K562 (cell line): ENCODE data around the gene CDC26. TPM values are rescaled to one million over a fixed set of nuclear protein-coding genes. Genes with fewer than 3 reads are reported as not detected.
A peak's percentile ranks its signal among the peaks of the same experiment; 100 is the strongest.

Source experiments
- ATAC-seq: fragments of 200-7000 bp; cut with Tn5 transposase; 3 replicates; pipeline ENCODE4 v1.9.1; 2020; ENCODE audit warnings: moderate library complexity
- BruUV-seq: library from RNA; stranded (reverse); fragments of 400-500 nt; replicated peaks from 2 replicates; lab custom pipeline; 2021; lab: Mats Ljungman, UMichigan
- CTCF ChIA-PET: fragments of 300-600 bp; formaldehyde crosslinking; extraction: SDS; loops from one replicate; lab custom pipeline; 2021; ENCODE audit warnings: low intra/inter-chr PET ratio; lab: Yijun Ruan, JAX
- POLR2A ChIA-PET: fragments of 300-600, 350-650 bp; sonication (Branson Sonifier 250); formaldehyde crosslinking; extraction: SDS; loops from one replicate; lab custom pipeline; 2021; ENCODE audit warnings: antibody characterized with exemption, inconsistent platforms; lab: Yijun Ruan, JAX
- DNase-seq, 4 experiments: peaks; one replicate each; pipeline versions ENCODE4 v3.0.0 to v3.0.0-alpha.2; 2011 to 2018; ENCODE audit warnings: low spot score in 3 of 4, mixed read lengths in 3 of 4; ENCODE audit errors: extremely low read depth in 1 of 4
- FAIRE-seq: peaks from 2 replicates; lab custom pipeline; 2011; peaks lifted over from hg19 to GRCh38; lab: Jason Lieb, UNC
- H2AFZ ChIP-seq: 2 replicates; pipeline ENCODE4 v1.6.0; 2011; ENCODE audit warnings: low read depth, low read length, control low read depth, inconsistent platforms
- H3K27ac ChIP-seq: fragments of 200-600 bp; 3 replicates; pipeline ENCODE4 v1.8.0; 2011; ENCODE audit warnings: low read depth, mild to moderate bottlenecking, control low read depth, inconsistent platforms, low read length, moderate library complexity, mixed read lengths; ENCODE audit errors: extremely low read depth
- H3K27me3 ChIP-seq, 2 experiments: fragments of 300-600 bp in 1 of 2; 2 replicates in 1 of 2; 3 replicates in 1 of 2; pipeline versions ENCODE4 v1.6.0 to v1.8.0; 2011; ENCODE audit warnings: inconsistent platforms in 2 of 2, low read length in 2 of 2, mild to moderate bottlenecking in 1 of 2, mixed read lengths in 1 of 2, moderate library complexity in 1 of 2; ENCODE audit not compliant: control insufficient read depth in 2 of 2, insufficient read depth in 2 of 2
- H3K36me3 ChIP-seq: fragments of 300-600 bp; 3 replicates; pipeline ENCODE4 v1.8.0; 2011; ENCODE audit warnings: mild to moderate bottlenecking, low read length, inconsistent platforms; ENCODE audit not compliant: control insufficient read depth, insufficient read depth
- H3K4me1 ChIP-seq, 2 experiments: fragments of 200-600 bp in 1 of 2; replicated peaks in 1 of 2; 2 replicates in 1 of 2; 3 replicates in 1 of 2; pipeline versions ENCODE4 v1.5.1 to v1.8.0; 2011; ENCODE audit warnings: inconsistent platforms in 2 of 2, low read length in 2 of 2, mild to moderate bottlenecking in 1 of 2, mixed read lengths in 1 of 2, moderate library complexity in 1 of 2; ENCODE audit not compliant: control insufficient read depth in 2 of 2, insufficient read depth in 2 of 2
- H3K4me2 ChIP-seq: 2 replicates; pipeline ENCODE4 v1.6.1; 2011; ENCODE audit warnings: low read length, control low read depth, inconsistent platforms, mixed read lengths; ENCODE audit not compliant: insufficient read depth
- H3K4me3 ChIP-seq: fragments of 200-600 bp; sonication (generic), shearing (Covaris generic); 2 replicates; pipeline ENCODE4 v1.5.1; 2016; ENCODE audit warnings: control low read depth, inconsistent platforms
- H3K79me2 ChIP-seq: fragments of 200-600 bp; 3 replicates; pipeline ENCODE4 v1.8.0; 2011; ENCODE audit warnings: low read length, inconsistent platforms; ENCODE audit not compliant: control insufficient read depth, insufficient read depth
- H3K9ac ChIP-seq, 2 experiments: 2 replicates each; pipeline versions ENCODE4 v1.6.0 to v1.6.1; 2011; ENCODE audit warnings: low read depth in 2 of 2, low read length in 2 of 2, control low read depth in 1 of 2, inconsistent platforms in 1 of 2, mild to moderate bottlenecking in 1 of 2, mixed read lengths in 1 of 2; ENCODE audit not compliant: insufficient read depth in 1 of 2
- H3K9me1 ChIP-seq: one replicate; pipeline ENCODE4 v1.6.0; 2011; ENCODE audit warnings: inconsistent platforms, mild to moderate bottlenecking, low read length, moderate library complexity; ENCODE audit not compliant: control insufficient read depth, insufficient read depth
- H3K9me3 ChIP-seq: replicated peaks from 2 replicates; pipeline ENCODE4 v1.5.1; 2011; ENCODE audit warnings: low read depth, low read length, inconsistent platforms; ENCODE audit not compliant: control insufficient read depth, insufficient read depth
- H4K20me1 ChIP-seq: replicated peaks from 2 replicates; pipeline ENCODE4 v1.6.1; 2011; ENCODE audit warnings: low read length, inconsistent platforms, mixed read lengths; ENCODE audit not compliant: control insufficient read depth, insufficient read depth
- CBFA2T2 ChIP-seq: fragments of 450-650 bp; conservative IDR thresholded peaks from 2 replicates; pipeline ENCODE4 v1.6.1; 2017; ENCODE audit warnings: mild to moderate bottlenecking
- CBFA2T3 ChIP-seq: fragments of 450-650 bp; IDR thresholded peaks from 2 replicates; pipeline ENCODE4 v1.6.1; 2017
- MED1 ChIP-seq: sonication (generic); formaldehyde crosslinking; IDR thresholded peaks from 2 replicates; pipeline ENCODE4 v1.8.1; 2023; ENCODE audit warnings: missing genetic modification reagents, borderline replicate concordance
- NCOA4 ChIP-seq: fragments of 450-650 bp; IDR thresholded peaks from 2 replicates; pipeline ENCODE4 v1.6.1; 2018; ENCODE audit warnings: mild to moderate bottlenecking; ENCODE audit not compliant: partially characterized antibody
- POLR2H ChIP-seq: IDR thresholded peaks from 2 replicates; pipeline ENCODE4 v1.6.1; 2016; ENCODE audit warnings: missing genetic modification characterization, low read depth, mild to moderate bottlenecking, control low read depth, missing compliant biosample characterization, moderate library complexity
- TAL1 ChIP-seq: fragments of 450-650 bp; IDR thresholded peaks from 2 replicates; pipeline ENCODE4 v1.6.1; 2016; ENCODE audit warnings: mild to moderate bottlenecking
- TCF7L2 ChIP-seq: fragments of 150-350 bp; IDR thresholded peaks from 2 replicates; pipeline ENCODE4 v1.6.1; 2016; ENCODE audit warnings: low read depth, mild to moderate bottlenecking, low read length, moderate library complexity
- TEAD4 ChIP-seq, 2 experiments: sonication (generic) in 1 of 2; formaldehyde crosslinking in 1 of 2; IDR thresholded peaks; 2 replicates each; pipeline versions ENCODE4 v1.6.1 to v1.8.0; 2012 to 2022; ENCODE audit warnings: borderline replicate concordance in 1 of 2, inconsistent platforms in 1 of 2, low read length in 1 of 2, mild to moderate bottlenecking in 1 of 2, missing genetic modification reagents in 1 of 2
- TOE1 ChIP-seq, 2 experiments: fragments of 450-650 bp in 1 of 2; sonication (generic) in 1 of 2; formaldehyde crosslinking in 1 of 2; IDR thresholded peaks; 2 replicates each; pipeline versions ENCODE4 v1.7.1 to v1.8.0; 2016 to 2022; ENCODE audit warnings: borderline replicate concordance in 2 of 2, mild to moderate bottlenecking in 2 of 2, antibody characterized with exemption in 1 of 2, inconsistent platforms in 1 of 2, low read depth in 1 of 2, missing genetic modification reagents in 1 of 2, moderate library complexity in 1 of 2
- WGBS: fragments of 100-300 bp; shearing (Covaris generic); methylation state at CpG from one replicate; pipeline ENCODE4 v1.1.6; 2016; ENCODE audit warnings: low coverage, mixed read lengths; ENCODE audit not compliant: insufficient coverage; ENCODE audit errors: missing lambda C conversion rate; 5-methylcytosine and 5-hydroxymethylcytosine counted together
- in situ Hi-C: fragments of 300-500 bp; cut with MboI; formaldehyde crosslinking; loops from 4 replicates; pipeline ENCODE4 v1.15.0; 2018; ENCODE audit warnings: inconsistent platforms, mixed read lengths
- intact Hi-C: fragments of 100-400 bp; cut with micrococcal nuclease; formaldehyde crosslinking; loops from 2 replicates; pipeline ENCODE4 v1.14.2; 2022
- polyA plus RNA-seq, 8 experiments: library from polyadenylated mRNA; depleted of rRNA in 4 of 8; stranded (reverse) in 5 of 8; unstranded in 3 of 8; fragments of >200 nt; fragmentation: Nextera tagmentation in 2 of 8; fragmentation: Illumina TruSeq in 1 of 8; extraction: Ambion mirVana in 2 of 8; extraction: Trizol in 1 of 8; gene quantifications; 2 replicates each; pipeline versions ENCODE4 v1.2.1 to v1.2.3, GENCODE V29; 2011 to 2014; ENCODE audit warnings: inconsistent platforms in 1 of 8, missing spikeins in 1 of 8
- total RNA-seq, 7 experiments: library from RNA; depleted of rRNA in 6 of 7; stranded (reverse); fragments of >200 nt in 6 of 7; fragmentation: Illumina TruSeq in 2 of 7; extraction: Trizol in 2 of 7; gene quantifications; 2 replicates each; pipeline versions ENCODE4 v1.2.1 to v1.2.3, GENCODE V29; 2011 to 2021; ENCODE audit warnings: low replicate concordance in 1 of 7

Gene CDC26
- total and polyA plus RNA-seq, 9 of the 15 experiments (the other 6 are each of a cell fraction or from before 2014, with no cell fraction given), result 33.0 to 147 (median 60.0) TPM

GRCh38 chr9:113269355-113269754, 6.0 kb downstream of the CDC26 start:
- no peak overlapping the region for H3K4me3 ChIP-seq
- H3K9me3 ChIP-seq, result no peaks in the 10 kb centered on the region
- ATAC-seq (no peak), FAIRE-seq (no peak), DNase-seq (no peak)
- H3K4me1 ChIP-seq, result peaks cover 0 to 4% of the 10 kb centered on the region in 2 experiments; a peak in 1 of 5 replicates
- H3K4me2 ChIP-seq, result no peak overlapping the region
- peaks cover 8% of the 10 kb centered on the region for H3K79me2 ChIP-seq
- TF ChIP-seq MED1 (CRISPR knock-in tag), result no peak
- TF ChIP-seq TOE1 (IDR thresholded peaks at IDR 0.05; ENCODE audit: borderline replicate concordance), result no peak
- TF ChIP-seq TOE1 (CRISPR knock-in tag; IDR thresholded peaks at IDR 0.05; ENCODE audit: borderline replicate concordance, low read depth), result no peak
- no peak for TF ChIP-seq NCOA4
- no peak overlapping the region for H3K9ac ChIP-seq
- H4K20me1 ChIP-seq, result no peaks in the 10 kb centered on the region
- H3K27ac ChIP-seq, result no peak overlapping the region
- BruUV-seq, result no TSS peak
- no peaks in the 10 kb centered on the region for H3K27me3 ChIP-seq
- WGBS, result 83% methylated on average over 2 of the region's 2 CpGs
- in situ Hi-C loops (no loop called here), intact Hi-C loops (no loop called here)
- H3K36me3 ChIP-seq, result peaks cover 52% of the 10 kb centered on the region
- H3K9me1 ChIP-seq, result no peaks in the 10 kb centered on the region
- POLR2A ChIA-PET, result interaction anchor here (0.6 to 1.5 kb wide), 3 partner anchors 8 to 141 kb away, joined by 3 to 5 read pairs (median 3); partner anchors contain the start of genes C9orf43 and POLE3
- no peak overlapping the region for H2AFZ ChIP-seq
- CTCF ChIA-PET, result no interaction called here

GRCh38 chr9:113267911-113268566, 7.3 kb downstream of the CDC26 start:
- Histone ChIP-seq H2AFZ (no peak overlapping the region), H3K4me1 (peaks cover 0 to 4% of the 10 kb centered on the region in 2 experiments; a peak in 1 of 5 replicates), H4K20me1 (no peaks in the 10 kb centered on the region), H3K4me3 (no peak overlapping the region), H3K9me3 (no peaks in the 10 kb centered on the region), H3K4me2 (no peak overlapping the region), H3K27ac (no peak overlapping the region), H3K79me2 (no peaks in the 10 kb centered on the region), H3K9ac (no peak overlapping the region), H3K9me1 (no peaks in the 10 kb centered on the region), H3K36me3 (peaks cover 50% of the 10 kb centered on the region), H3K27me3 (no peaks in the 10 kb centered on the region)
- ATAC-seq (no peak), DNase-seq (peak in 1 of 4 experiments; percentile 17), FAIRE-seq (no peak)
- 0 out of 2 replicates have a peak, but pooled peaks have one; percentile 6 for TF ChIP-seq POLR2H
- TF ChIP-seq TCF7L2, result no peak
- TF ChIP-seq CBFA2T2, result peak; percentile 37; the same call in 1 of the 2 replicates
- TF ChIP-seq TEAD4 (IDR thresholded peaks at IDR 0.05; ENCODE audit: low read length), result peak; percentile 70
- no peak for TF ChIP-seq TEAD4 (CRISPR knock-in tag; IDR thresholded peaks at IDR 0.05; ENCODE audit: borderline replicate concordance)
- peak; percentile 54 for TF ChIP-seq TAL1
- peak; percentile 68 for TF ChIP-seq CBFA2T3
- ChIA-PET CTCF (no interaction called here), POLR2A (no interaction called here)
- no TSS peak for BruUV-seq
- intact Hi-C loops, result no loop called here
- in situ Hi-C loops, result no loop called here
- WGBS, result 78% methylated on average over 4 of the region's 4 CpGs
